ENCODE data around the gene MYOF. TPM values are rescaled to one million over a fixed set of nuclear protein-coding genes. Genes with fewer than 3 reads are reported as not detected.

MYOF gene
- polyA plus RNA-seq, 3 donors: 9.7 to 29.1 (median 14.5) TPM

DNA sequence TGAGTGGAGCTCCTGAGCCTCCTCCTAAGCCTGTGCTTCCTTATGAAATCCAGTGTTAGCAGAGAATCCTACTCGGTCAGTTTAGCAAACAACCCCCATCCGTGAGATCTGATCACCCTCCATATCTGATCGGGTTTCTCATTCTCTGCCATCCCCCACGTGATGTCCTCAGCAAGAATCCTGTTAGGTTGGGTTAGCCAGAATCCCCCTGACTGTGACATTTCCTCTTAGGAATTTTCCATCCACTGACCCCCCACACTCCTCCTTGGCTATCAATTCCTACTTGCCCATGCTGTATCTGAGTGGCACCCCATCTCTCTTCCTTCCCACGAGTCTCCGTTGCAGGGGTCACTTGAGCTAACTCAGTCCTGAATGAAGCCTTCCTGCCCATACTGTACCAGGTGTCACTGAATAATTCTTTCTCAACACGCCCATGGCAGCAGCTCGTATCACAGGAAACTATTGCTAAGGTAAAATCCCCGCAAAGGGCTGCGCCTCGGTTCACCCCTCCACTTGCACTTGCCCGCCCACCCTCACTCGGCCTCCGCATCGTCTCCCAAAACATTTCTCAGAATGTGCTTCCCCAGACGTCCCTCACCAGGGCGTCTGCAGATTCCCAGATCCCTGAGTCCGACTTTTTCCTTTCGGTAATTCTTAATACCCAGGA is 44.1 kb downstream of the MYOF start:
- Mint-ChIP-seq H3K4me3 (no peak overlapping the region), H3K9me3 (no peaks in the 10 kb centered on the region), H3K36me3 (peaks cover 24 to 31% of the 10 kb centered on the region in 2 donors), H3K27me3 (ENCODE audit: low read depth in 3 of 3) (no peaks in the 10 kb centered on the region), H3K27ac (peak overlapping the region; percentile 93 to 98 (median 96)), H3K4me1 (peaks cover 77% of the 10 kb centered on the region)
- H3K27ac ChIP-seq (ENCODE audit: low read depth in 1 of 2, low read length in 2 of 2): peak overlapping the region; percentile 86 to 96
- 93% methylated on average over 11 of the region's 19 CpGs for WGBS (ENCODE audit: insufficient coverage)
- peak overlapping the region; percentile 23 for H3K4me2 ChIP-seq (replicated peaks; ENCODE audit: extremely low read depth, low read length, poor library complexity, severe bottlenecking)
- peaks cover 51% of the 10 kb centered on the region for H3K79me2 ChIP-seq (ENCODE audit: insufficient read depth, low read length)
- peak overlapping the region; percentile 62 for H3K9ac ChIP-seq (ENCODE audit: insufficient read depth, low read length, poor library complexity, severe bottlenecking)
- no peaks in the 10 kb centered on the region for H3K9me3 ChIP-seq (replicated peaks in 1 of 2; ENCODE audit: control insufficient read depth in 1 of 2, insufficient read depth in 1 of 2, low read length in 2 of 2)
- no peak for DNase-seq
- intact Hi-C loops (cut with micrococcal nuclease): loop anchor here (5.0 kb wide), 3 partner anchors 34 to 51 kb away; partner anchors contain the start of gene MYOF (in 1 of the 2)
- peaks cover 0 to 19% of the 10 kb centered on the region in 2 donors for H3K36me3 ChIP-seq (replicated peaks in 1 of 2; ENCODE audit: control insufficient read depth in 1 of 2, insufficient read depth in 2 of 2, low read length in 2 of 2)
- no peaks in the 10 kb centered on the region for H4K20me1 ChIP-seq (ENCODE audit: insufficient read depth, low read length)
- H3K27me3 ChIP-seq (ENCODE audit: control insufficient read depth in 2 of 2, insufficient read depth in 2 of 2, low read length in 2 of 2): no peaks in the 10 kb centered on the region
- TF ChIP-seq CTCF (IDR thresholded peaks at IDR 0.05): no peak
- H2AFZ ChIP-seq (ENCODE audit: insufficient read depth, low read depth, low read length, poor library complexity, severe bottlenecking): no peak overlapping the region
- peaks cover 72 to 80% of the 10 kb centered on the region in 2 donors for H3K4me1 ChIP-seq (ENCODE audit: control insufficient read depth in 1 of 2, insufficient read depth in 2 of 2, low read length in 2 of 2)
- H3K4me3 ChIP-seq (replicated peaks in 1 of 3; ENCODE audit: low read depth in 2 of 3, low read length in 3 of 3): no peak overlapping the region

DNA sequence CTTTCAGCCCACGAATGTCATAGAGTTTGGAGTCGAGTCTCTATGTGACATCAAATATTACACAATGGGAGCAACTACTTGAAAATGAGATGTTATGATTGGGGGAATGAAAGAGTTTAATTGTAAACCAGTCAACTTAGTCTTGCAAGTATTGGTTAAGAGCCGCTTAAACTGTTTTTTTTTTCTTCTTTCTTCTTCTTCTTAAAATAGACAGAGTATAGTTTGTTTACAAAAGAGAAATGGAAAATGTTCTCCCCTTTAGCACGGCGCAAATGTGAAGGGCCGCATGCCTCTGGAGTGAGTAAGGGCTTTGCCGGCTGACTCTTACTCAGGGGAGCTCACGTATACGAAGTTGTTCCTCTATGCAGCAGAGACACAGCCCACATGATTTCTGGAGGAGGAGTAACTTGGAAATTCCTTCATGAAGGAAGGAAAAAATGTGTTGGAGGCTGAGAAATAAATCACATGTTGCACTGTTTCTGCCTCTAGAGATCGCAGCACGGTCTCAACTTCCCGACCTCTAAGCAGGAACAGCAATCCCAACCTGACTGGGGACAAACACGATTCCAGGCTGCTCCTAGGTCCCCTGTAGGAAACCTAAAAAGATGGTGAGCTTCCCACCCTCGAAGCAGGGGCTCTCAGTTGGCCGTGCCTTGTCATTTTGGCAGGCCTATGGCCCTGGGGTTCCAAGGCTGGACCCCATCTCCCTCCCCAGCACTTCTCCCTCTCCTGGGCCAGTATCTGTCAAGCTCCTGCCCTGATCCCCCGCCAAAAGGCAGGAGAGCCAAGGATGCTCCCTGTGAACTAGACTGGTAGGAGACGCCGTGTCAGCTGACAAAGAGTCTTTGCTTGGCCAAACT is 44.8 kb downstream of the MYOF start:
- Histone ChIP-seq H3K9ac (ENCODE audit: insufficient read depth, low read length, poor library complexity, severe bottlenecking) (peak overlapping the region; percentile 62), H3K4me1 (ENCODE audit: control insufficient read depth in 1 of 2, insufficient read depth in 2 of 2, low read length in 2 of 2) (peaks cover 70 to 79% of the 10 kb centered on the region in 2 donors)

More for the DNA sequence above, 44.8 kb downstream of the MYOF start:
- peaks cover 0 to 19% of the 10 kb centered on the region in 2 donors for H3K36me3 ChIP-seq (replicated peaks in 1 of 2; ENCODE audit: control insufficient read depth in 1 of 2, insufficient read depth in 2 of 2, low read length in 2 of 2)
- peak overlapping the region; percentile 23 for H3K4me2 ChIP-seq (replicated peaks; ENCODE audit: extremely low read depth, low read length, poor library complexity, severe bottlenecking)
- Mint-ChIP-seq H3K36me3 (peaks cover 24 to 31% of the 10 kb centered on the region in 2 donors), H3K4me1 (peaks cover 77% of the 10 kb centered on the region), H3K9me3 (no peaks in the 10 kb centered on the region), H3K27ac (peak overlapping the region; percentile 93 to 98 (median 96)), H3K4me3 (peak overlapping the region in 1 of 2 donors; percentile 42), H3K27me3 (ENCODE audit: low read depth in 3 of 3) (no peaks in the 10 kb centered on the region)
- TF ChIP-seq CTCF (IDR thresholded peaks at IDR 0.05): no peak
- DNase-seq: peak; percentile 88 to 97 (median 89)
- 44% methylated on average over 14 of the region's 18 CpGs for WGBS (ENCODE audit: insufficient coverage)
- H4K20me1 ChIP-seq (ENCODE audit: insufficient read depth, low read length): no peaks in the 10 kb centered on the region
- H3K27ac ChIP-seq (ENCODE audit: low read depth in 1 of 2, low read length in 2 of 2): peak overlapping the region; percentile 86 to 96
- intact Hi-C loops (cut with micrococcal nuclease): loop anchor here (5.0 kb wide), 3 partner anchors 35 to 50 kb away; partner anchors contain the start of gene MYOF (in 1 of the 2)
- H3K27me3 ChIP-seq (ENCODE audit: control insufficient read depth in 2 of 2, insufficient read depth in 2 of 2, low read length in 2 of 2): no peaks in the 10 kb centered on the region
- no peak overlapping the region for H2AFZ ChIP-seq (ENCODE audit: insufficient read depth, low read depth, low read length, poor library complexity, severe bottlenecking)
- H3K9me3 ChIP-seq (replicated peaks in 1 of 2; ENCODE audit: control insufficient read depth in 1 of 2, insufficient read depth in 1 of 2, low read length in 2 of 2): no peaks in the 10 kb centered on the region
- no peak overlapping the region for H3K4me3 ChIP-seq (replicated peaks in 1 of 3; ENCODE audit: low read depth in 2 of 3, low read length in 3 of 3)
- H3K79me2 ChIP-seq (ENCODE audit: insufficient read depth, low read length): peaks cover 58% of the 10 kb centered on the region
